Muscle layer of duodenum (tissue), 2 donors: ENCODE data around the gene C14orf119.
A peak's percentile ranks its signal among the peaks of the same experiment; 100 is the strongest.

ENCODE experiments used
- H3K27ac ChIP-seq: one replicate; pipeline ENCODE4 v1.7.0; 2013; ENCODE audit warnings: mild to moderate bottlenecking, low read length
- H3K27me3 ChIP-seq: one replicate; pipeline ENCODE4 v1.7.0; 2013; ENCODE audit warnings: low read depth, mild to moderate bottlenecking, control low read depth, low read length
- H3K36me3 ChIP-seq, 2 donors: one replicate each; pipeline ENCODE4 v1.7.0; 2013; ENCODE audit warnings: low read length in 2 of 2, control low read depth in 1 of 2, mild to moderate bottlenecking in 1 of 2; ENCODE audit not compliant: insufficient read depth in 2 of 2, control insufficient read depth in 1 of 2
- H3K4me1 ChIP-seq, 2 donors: one replicate each; pipeline ENCODE4 v1.7.0; 2013; ENCODE audit warnings: low read length in 2 of 2, mild to moderate bottlenecking in 2 of 2, control low read depth in 1 of 2, moderate library complexity in 1 of 2; ENCODE audit not compliant: insufficient read depth in 2 of 2, control insufficient read depth in 1 of 2
- H3K4me3 ChIP-seq, 2 donors: one replicate each; pipeline ENCODE4 v1.7.0; 2013; ENCODE audit warnings: low read length in 2 of 2, low read depth in 1 of 2, mild to moderate bottlenecking in 1 of 2
- H3K9me3 ChIP-seq, 2 donors: one replicate each; pipeline ENCODE4 v1.7.0; 2013; ENCODE audit warnings: low read length in 2 of 2, control low read depth in 1 of 2, mild to moderate bottlenecking in 1 of 2; ENCODE audit not compliant: control insufficient read depth in 1 of 2
- donor health status: healthy.

The C14orf119 gene

DNA sequence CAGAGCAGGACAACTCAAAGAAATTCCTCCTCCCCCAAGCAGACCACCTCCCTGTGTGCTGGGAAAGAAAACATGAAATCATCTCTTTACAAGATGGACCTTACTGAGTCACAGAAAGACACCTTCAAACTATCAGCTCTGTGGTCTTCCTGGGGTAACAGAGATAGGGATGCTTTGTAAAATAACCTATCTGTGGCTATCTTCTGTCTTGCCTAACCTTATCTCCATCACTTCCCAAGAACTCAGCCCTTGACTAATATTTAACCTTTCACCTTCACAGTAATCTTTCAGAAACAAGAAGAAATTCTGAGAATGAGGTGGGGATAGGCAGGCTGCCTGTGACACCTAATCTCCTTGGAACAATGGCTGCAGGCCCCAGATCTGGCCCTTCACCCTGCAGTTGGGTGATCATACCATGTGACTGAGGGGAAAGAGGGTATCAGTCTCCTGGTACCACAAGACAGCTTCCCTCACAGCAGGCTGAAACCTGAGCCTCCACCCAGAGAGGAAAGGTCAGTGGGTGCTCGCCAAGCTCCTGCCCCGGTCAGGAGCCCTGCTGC is 51.1 kb downstream of the C14orf119 start:
- Histone ChIP-seq H3K27ac (peak overlapping the region; percentile 69), H3K27me3 (no peaks in the 10 kb centered on the region), H3K4me3 (no peak overlapping the region), H3K9me3 (no peaks in the 10 kb centered on the region), H3K36me3 (no peaks in the 10 kb centered on the region), H3K4me1 (peaks cover 7 to 8% of the 10 kb centered on the region in 2 donors)

DNA sequence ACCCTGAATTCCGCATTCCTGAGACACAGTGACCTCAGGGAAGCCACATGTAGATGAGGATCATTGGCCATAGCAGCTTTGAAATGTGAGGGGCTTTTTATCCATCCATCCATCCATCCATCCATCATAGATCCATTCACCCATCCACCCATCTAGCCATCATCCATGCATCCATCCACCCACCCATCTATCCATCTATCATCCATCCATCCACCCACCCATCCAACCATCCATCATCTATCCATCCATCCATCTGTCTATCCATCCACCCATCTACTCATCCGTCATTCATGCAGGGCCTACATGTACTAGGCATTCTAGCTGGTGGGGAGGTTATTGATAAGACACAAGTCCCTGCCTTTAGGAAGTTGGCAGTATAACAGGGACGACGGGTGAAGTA is 51.7 kb downstream of the C14orf119 start:
- H3K4me3 ChIP-seq = no peak overlapping the region
- no peaks in the 10 kb centered on the region for H3K9me3 ChIP-seq
- no peaks in the 10 kb centered on the region for H3K27me3 ChIP-seq
- H3K4me1 ChIP-seq = peaks cover 7 to 8% of the 10 kb centered on the region in 2 donors
- no peak overlapping the region for H3K27ac ChIP-seq
- no peaks in the 10 kb centered on the region for H3K36me3 ChIP-seq

DNA sequence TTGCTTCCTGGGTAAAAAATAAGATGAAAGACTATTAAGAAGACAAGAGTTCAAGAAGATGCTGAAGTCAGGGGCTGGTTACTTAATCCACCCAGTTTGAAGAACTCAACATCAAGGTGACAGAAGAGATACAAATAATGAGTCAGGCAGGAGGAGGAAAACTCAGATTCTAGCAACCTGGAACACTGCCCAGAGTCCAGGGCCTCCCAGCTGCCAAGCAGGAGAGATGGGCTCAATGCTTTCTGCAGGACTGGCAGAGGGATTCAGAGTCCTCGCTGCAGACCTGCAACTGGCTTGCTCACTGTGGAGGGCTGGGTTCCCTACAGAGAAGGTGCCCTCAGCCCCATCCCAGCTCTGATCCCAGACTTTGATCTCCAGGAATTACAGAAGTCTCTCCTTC is 52.4 kb downstream of the C14orf119 start:
- Histone ChIP-seq H3K4me1 (peaks cover 4 to 9% of the 10 kb centered on the region in 2 donors), H3K9me3 (no peaks in the 10 kb centered on the region), H3K36me3 (no peaks in the 10 kb centered on the region), H3K4me3 (no peak overlapping the region), H3K27ac (peak overlapping the region; percentile 35), H3K27me3 (no peaks in the 10 kb centered on the region)

DNA sequence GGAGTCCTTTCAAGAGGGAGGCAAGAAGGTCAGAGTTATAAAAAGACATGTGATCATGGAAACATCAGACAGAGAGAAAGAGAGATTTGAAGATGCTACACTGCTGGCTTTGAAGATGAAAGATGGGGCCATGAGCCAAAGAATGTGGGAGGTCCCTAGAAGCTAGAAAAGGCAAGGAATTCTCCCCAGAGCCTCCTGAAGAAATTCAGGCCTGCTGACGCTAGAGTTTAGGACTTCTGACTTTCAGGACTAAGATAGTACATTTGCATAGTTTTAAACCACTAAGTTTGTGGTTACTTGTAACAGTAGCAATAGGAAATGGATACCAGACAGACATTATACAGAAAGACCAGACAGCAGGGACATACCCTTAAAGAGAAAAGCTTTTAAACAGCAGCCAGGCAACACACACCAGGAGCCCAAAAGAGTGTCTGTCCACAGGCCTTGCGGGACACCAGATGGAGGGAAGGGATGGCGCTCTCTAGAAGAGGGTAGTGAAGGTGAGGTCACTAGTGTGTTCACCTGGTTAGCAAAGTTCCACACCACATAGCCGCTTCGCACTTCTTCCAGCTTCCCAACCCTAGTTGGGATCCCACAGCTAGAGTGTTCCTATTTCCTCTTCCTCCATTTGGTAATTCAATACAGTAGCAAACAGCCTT is 53.4 kb downstream of the C14orf119 start:
- no peaks in the 10 kb centered on the region for H3K27me3 ChIP-seq
- peaks cover 6 to 16% of the 10 kb centered on the region in 2 donors for H3K4me1 ChIP-seq
- H3K27ac ChIP-seq = peak overlapping the region; percentile 59

DNA sequence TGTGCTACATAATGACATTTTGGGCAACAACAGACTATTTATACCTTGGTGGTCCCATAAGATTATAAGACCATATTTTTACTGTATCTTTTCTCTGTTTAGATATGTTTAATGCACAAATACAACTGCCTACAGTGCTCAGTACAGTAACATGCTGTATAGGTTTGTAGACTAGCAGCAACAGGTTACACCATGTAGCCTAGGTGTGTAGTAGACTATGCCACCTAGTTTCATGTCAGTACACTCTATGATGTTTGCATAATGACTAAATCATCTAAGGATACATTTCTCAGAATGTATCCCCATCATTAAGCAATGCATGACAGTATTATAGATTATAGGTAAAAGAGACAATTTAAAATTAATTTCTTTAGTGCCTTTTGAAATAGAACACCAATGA is 54.4 kb downstream of the C14orf119 start:
- Histone ChIP-seq H3K27ac (peak overlapping the region; percentile 59), H3K36me3 (no peaks in the 10 kb centered on the region), H3K27me3 (no peaks in the 10 kb centered on the region), H3K9me3 (no peaks in the 10 kb centered on the region), H3K4me3 (no peak overlapping the region), H3K4me1 (peaks cover 15 to 16% of the 10 kb centered on the region in 2 donors)

More for the DNA sequence above, 53.4 kb downstream of the C14orf119 start:
- H3K36me3 ChIP-seq = no peaks in the 10 kb centered on the region
- H3K4me3 ChIP-seq = no peak overlapping the region
- H3K9me3 ChIP-seq = no peaks in the 10 kb centered on the region
